ENCODE data around the gene KCTD21. TPM values are rescaled to one million over a fixed set of nuclear protein-coding genes. Genes with fewer than 3 reads are reported as not detected.

The KCTD21 gene
- total and polyA plus RNA-seq, 10 of the 15 experiments (the other 5 are each of a cell fraction or from before 2014, with no cell fraction given) = 0.63 to 5.4 (median 3.6) TPM

- ATAC-seq (no peak), DNase-seq (ENCODE audit: low read depth, low spot score) (no peak), FAIRE-seq (no peak)
- intact Hi-C loops (cut with micrococcal nuclease; ENCODE audit: unreplicated experiment) (no loop called here), in situ Hi-C loops (cut with MboI) (no loop called here)
- peaks cover 0 to 5% of the 10 kb centered on the region in 2 experiments; a peak in 2 of 4 replicates for H3K36me3 ChIP-seq (ENCODE audit: control insufficient read depth in 2 of 2, insufficient read depth in 2 of 2, low read length in 1 of 2)
- ChIA-PET CTCF (interaction anchor here (1.0 to 1.4 kb wide), 2 partner anchors 12 to 22 kb away, joined by 3 to 7 read pairs; no protein-coding TSS in a partner anchor), SMC1A (ENCODE audit: uncharacterized antibody, unreplicated experiment) (interaction anchor here (0.9 kb wide), 1 partner anchor 348 kb away, joined by 3 read pairs; no protein-coding TSS in a partner anchor), RAD21 (ENCODE audit: unreplicated experiment) (no interaction called here), POLR2A (no interaction called here)
- no peaks in the 10 kb centered on the region for H4K20me1 ChIP-seq (ENCODE audit: control insufficient read depth, insufficient read depth)
- 85% methylated on average over 3 of the region's 3 CpGs for WGBS (ENCODE audit: insufficient coverage, insufficient replicate concordance, low lambda C conversion rate, missing lambda C conversion rate)
- no peak overlapping the region for H2AFZ ChIP-seq (ENCODE audit: control insufficient read depth, low read depth, low read length)
- no peaks in the 10 kb centered on the region for H3K9me3 ChIP-seq (replicated peaks; ENCODE audit: control insufficient read depth, insufficient read depth, low read length)
- H3K9ac ChIP-seq (ENCODE audit: control insufficient read depth, insufficient read depth, low read length) = no peak overlapping the region
- H3K4me2 ChIP-seq (ENCODE audit: control insufficient read depth, insufficient read depth) = no peak overlapping the region
- H3K27ac ChIP-seq (ENCODE audit: control insufficient read depth, insufficient read depth) = no peak overlapping the region
- H3K4me3 ChIP-seq = no peak overlapping the region
- no peaks in the 10 kb centered on the region for H3K79me2 ChIP-seq (ENCODE audit: control insufficient read depth, insufficient read depth, low read length)
- no peaks in the 10 kb centered on the region for H3K27me3 ChIP-seq (replicated peaks in 1 of 2; ENCODE audit: control insufficient read depth in 2 of 2, insufficient read depth in 2 of 2, low read length in 1 of 2)
- peaks cover 9% of the 10 kb centered on the region for H3K4me1 ChIP-seq (ENCODE audit: control insufficient read depth, insufficient read depth, low read length)
- no TSS peak for BruUV-seq (replicated peaks)
- TF ChIP-seq SRF (IDR thresholded peaks at IDR 0.05; ENCODE audit: low read depth in 2 of 2, low read length in 2 of 2) (no peak), NR2C1 (IDR thresholded peaks at IDR 0.05) (no peak), RAD51 (IDR thresholded peaks at IDR 0.05) (no peak), ATF2 (IDR thresholded peaks at IDR 0.05; ENCODE audit: low read length) (no peak), CTCF (IDR thresholded peaks at IDR 0.05 in 2 of 3, conservative IDR thresholded peaks at IDR 0.05 in 1 of 3; ENCODE audit: control insufficient read depth in 2 of 3, extremely low read depth in 1 of 3, insufficient read depth in 1 of 3, low read depth in 3 of 3, low read length in 3 of 3) (no peak), ZNF592 (IDR thresholded peaks at IDR 0.05) (no peak), PBX3 (IDR thresholded peaks at IDR 0.05; ENCODE audit: insufficient replicate concordance, low read depth, low read length) (no peak)
These were observed 27.6 kb upstream of the KCTD21 start for GRCh38 chr11:78216021-78216420.

Data from GM12878 (cell line).